Right hindlimb (tissue), 1 donor: ENCODE data around the gene MOCOS.

Experiments used
- DNase-seq: peaks from one replicate; pipeline ENCODE4 v3.0.0-alpha.2; 2018

The MOCOS gene

GRCh38 chr18:36179562-36180355, 7.5 kb upstream of the MOCOS start:
- peak; percentile 71 for DNase-seq

DNA sequence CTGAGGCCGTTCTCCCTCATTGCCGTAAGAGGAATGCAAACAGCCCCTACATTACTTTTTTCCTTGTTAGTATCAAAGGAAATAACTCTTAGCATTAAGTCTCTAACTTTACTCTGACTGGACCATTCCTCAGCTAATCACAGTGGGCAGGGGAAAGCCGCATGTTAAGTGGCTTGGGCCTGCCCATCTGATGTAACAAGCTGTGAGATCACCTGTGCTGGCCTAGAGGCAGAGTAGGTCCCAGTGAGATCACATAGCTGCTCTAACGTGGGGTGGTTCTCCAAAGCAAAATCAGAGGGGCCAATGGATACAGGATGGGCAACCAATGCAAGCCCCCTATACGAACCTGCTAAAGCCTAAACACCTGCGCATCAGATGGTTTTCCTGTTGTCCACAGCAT, 5.9 kb upstream of the MOCOS start:
- DNase-seq = no peak

- no peak for DNase-seq
Observed at GRCh38 chr18:36181898-36182506, 5.3 kb upstream of the MOCOS start.

DNA sequence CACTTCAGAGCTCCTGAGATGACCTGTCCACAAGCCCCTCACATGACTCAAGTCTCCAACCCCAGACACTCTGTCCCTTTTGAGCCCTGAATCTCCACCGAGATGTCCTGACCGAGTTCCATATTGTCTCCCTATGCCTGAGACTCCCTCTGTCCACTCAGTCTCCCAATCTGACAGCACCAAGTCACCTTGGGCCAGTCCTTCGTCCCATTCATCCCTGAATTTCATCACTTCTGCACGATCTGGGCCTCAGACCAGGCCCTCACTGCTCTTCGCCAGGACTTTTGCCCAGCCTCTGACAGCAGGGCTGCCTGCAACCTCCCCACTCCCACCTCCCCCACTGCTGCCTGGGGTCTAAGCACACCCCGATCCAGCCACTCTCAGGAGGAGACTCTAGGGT, 4.3 kb upstream of the MOCOS start:
- no peak for DNase-seq

DNA sequence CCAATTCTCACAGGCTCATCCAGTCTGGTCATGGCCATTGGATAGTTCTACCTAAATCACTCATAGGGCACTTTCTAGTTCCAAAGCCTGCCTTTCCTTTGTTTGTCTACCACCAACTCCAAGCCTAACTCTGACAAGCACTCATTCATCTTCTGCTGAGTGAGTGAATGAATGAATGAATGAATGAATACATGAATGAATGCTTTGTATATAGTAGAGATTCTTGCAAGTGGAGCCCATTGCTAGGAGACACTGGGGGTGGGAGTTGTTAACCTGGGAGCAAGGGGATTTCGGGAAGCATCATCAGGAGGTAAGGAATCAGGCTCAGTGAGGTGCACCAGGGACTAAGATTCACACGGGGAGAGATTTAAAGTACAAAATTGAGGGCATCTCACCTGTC, 3.3 kb upstream of the MOCOS start:
- no peak for DNase-seq

DNA sequence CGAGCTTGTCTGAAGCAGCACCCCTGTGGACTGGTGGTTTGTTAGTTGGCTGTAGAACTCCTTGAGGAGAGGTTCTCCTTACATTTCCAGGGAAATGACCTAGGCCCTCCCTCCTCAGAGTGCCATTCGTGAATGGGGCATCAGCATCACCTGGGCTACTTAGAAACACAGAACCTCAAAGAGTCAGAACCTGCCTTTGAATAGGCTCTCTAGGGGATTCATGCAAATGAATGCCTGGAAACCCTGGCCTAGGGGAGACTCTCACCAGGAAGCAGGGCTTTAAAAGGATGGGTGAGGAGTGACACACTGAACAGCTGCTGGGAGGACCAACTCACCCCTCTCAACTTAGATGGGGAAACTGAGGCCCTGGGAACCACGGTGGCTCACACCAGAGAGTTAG, 2.1 kb upstream of the MOCOS start:
- no peak for DNase-seq

DNA sequence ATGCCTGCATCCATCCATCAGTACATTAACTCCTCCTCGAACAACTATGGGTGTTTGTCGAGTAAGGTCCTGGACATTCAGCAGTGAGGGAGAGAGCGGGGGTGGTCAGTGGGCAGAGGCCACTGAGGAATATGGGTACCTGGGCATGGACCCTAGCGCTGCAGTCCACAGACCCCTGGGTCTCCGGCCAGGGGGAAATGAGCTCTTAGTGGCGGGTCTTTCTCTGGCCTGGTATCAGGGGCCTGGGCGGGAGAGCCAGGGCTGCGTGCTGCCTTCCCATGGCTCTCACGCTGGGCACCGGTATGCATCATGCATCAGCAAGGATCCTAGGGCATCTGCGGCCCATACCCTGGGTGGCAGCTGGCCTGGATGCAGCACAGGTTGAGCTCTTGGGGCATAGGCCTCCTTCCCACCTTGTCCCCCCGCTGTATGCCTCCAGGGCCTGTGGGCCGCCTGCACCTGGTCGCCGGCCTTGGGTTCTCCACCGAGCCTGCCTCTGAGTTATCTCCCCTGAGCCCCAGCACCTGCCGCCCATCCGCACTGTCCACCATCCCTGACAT, 1.3 kb upstream of the MOCOS start:
- no peak for DNase-seq

GRCh38 chr18:36186461-36187192, 670 bp upstream of the MOCOS start:
- DNase-seq = peak; percentile 29

DNA sequence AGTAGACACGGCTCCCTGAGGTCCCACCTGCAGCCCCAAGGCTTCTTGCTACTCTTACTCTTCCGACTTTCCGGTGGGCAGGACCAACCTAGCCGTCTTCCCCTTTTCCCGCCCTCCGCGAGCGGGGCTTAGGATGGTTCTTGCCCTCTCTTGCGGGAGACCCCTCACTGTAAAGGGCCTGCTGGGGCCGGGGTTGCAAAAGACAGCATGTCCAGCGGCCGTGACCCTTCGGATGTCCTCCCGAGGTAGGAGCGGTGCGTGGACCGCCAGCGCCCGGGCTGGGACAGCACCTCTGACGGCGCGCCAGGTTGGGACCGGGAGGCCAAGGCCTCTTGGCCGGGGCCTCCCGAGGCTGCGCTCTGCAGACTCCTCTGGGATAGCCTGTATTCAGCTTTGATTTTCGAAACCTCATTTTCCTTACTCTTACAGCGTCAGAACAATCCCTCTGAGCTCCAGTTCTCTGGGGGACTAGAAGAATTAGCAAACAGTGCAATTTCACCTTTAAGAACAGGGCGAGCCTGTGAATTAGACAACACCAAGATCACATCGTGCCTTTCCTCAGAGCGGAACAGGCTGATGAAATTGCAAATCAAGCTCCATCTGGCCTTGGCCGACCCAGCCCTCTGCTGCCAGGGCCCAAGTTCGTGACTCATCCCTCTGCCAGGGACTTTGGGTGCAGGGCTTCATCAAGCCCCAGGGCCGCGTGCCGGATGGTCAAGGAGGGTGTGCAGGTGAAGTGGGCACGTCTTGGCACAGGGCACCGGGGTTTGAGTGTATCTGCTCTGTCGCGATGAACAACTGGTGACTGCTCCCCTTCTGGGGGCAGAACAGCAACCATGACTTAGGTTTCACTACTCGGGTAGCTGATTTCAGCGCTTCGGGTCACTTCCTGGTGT, 777 bp downstream of the MOCOS start:
- DNase-seq = no peak

DNA sequence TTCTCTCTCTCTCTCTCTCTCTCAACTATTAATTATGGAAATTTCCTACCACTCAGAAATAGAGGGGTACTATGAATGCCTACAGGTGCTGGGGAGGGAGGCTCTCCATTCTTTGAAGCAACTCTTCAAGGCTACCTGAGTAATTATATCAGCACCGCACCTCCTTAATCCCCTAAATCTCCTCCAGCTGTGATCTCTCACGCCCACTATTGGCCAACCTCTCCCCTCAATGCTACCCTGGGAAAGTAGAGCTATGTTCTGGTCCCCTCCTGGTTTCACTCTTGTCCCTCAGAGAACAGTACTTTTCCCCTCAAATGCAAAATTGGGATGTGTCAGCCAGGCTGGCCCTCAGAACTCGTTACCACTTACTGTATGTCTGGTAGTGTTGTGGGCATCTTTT, 1.6 kb downstream of the MOCOS start:
- DNase-seq = no peak

DNA sequence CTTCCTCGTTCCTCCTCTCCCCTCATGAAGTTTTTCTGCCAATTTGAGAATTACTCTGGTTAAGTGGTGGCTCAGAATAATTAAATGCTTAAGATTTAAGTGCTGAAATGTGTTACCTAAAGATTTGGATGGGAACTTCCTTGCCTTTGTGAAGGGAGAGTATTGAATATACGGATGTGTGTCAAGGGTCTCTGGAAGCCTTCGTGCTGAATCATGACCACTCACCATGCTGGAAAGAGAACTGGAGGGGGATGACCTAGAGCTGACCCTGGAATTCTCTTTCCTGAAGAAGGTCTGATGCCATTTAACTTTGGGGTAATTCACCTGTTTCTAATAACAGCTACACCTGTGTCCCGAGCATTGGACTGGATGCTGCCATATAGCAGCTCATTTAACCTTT, 2.2 kb downstream of the MOCOS start:
- no peak for DNase-seq

DNA sequence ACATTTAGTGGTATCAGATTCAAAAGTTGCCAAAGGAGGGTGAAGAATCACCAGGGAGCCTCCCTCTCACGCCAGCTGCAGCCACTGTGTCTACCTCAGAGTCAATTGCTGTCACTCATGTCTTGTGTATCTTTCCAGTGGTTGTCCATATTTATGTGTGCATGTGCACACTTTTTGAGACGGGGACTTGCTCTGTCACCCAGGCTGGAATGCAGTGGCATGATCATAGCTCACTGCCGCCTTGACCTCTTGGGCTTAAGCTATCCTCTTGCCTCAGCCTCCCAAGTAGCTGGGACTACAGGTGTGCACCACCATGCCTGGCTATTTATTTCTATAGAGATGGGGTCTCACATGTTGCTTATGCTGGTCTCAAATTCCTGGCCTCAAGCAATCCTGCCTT, 4.0 kb downstream of the MOCOS start:
- DNase-seq = no peak

DNA sequence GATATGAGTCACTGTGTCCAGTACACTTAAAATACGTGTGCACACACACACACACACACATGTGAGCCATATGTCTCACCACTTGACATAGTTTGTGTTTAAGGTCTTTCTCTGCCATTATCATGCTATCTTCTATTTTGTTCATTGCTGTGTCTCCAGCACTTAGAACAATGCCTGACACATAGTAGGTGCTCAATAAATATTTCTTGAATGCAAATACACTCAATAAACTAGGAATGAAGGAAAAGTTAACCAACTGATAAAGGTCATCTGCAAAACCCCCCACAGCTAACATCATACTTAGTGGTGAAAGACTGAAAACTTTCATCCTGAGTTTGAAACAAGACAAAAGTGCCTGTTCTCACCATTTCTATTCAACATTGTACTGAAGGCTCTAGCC, 4.4 kb downstream of the MOCOS start:
- no peak for DNase-seq

DNA sequence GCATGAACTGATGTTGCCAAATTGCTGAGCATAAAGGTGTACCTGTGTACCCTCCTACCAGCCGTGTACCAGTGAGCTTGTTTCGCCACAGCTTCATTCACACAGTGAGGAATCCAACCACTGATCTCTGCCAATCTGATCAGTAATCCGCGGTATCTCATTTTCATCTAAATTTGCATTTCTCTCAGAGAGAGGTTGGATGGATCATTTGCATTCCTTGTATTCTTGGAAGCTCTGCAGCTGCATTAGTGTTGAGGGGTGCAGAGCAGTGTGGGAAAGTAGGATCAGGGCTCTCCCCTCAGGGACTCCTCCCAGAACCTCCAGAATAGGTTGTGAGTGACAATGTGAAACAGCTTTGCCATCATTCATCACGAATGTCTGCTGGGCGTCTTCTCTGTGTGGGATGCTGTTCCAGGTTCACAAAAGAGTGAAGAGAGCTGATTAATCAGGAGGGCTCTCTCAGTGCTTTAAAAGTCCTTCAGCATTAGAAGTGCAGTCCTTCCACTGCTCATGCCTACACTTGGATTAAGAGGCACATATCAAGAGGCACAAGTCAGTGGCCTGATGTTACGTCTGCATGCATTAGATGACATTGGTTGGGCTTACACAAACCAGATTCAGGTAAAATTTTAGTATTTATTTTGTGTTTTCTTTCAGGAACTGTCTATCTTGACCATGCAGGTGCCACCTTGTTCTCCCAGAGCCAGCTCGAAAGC, 7.5 kb downstream of the MOCOS start:
- no peak for DNase-seq

DNA sequence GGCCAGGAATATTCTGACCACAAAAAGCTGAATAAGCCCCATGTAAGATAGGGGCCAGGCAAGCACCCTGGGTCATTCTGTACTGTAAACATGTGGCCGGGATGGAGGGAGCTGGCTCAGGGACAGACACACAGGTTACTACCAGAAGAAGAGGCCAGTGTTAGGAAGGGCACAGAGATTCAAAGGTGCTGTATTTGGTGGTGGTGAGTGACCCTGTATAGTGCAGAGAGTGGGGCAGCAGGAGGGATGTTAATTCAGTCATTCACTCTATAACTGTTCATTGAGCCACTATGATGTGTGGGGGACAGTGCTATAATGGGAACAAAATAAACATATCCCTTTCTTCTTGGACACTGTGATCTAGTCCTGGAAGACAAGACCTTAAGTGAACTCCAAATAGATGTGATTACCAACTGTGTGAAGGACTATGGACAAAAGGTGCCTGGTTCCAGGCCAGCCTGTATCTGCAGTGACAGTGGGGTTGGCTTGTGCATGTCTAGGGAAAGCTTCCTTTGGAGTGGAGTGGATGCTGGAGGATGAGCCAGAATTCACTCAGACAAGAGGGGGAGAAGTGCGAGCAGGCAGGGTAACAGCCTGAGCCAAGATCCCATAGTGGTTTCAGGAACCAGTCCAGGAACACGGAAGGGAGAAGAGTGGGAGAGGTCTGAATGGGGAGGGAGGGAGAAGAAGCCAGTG, 8.3 kb downstream of the MOCOS start:
- no peak for DNase-seq

- no peak for DNase-seq
Observed at GRCh38 chr18:36196238-36196995, 9.1 kb downstream of the MOCOS start.

DNA sequence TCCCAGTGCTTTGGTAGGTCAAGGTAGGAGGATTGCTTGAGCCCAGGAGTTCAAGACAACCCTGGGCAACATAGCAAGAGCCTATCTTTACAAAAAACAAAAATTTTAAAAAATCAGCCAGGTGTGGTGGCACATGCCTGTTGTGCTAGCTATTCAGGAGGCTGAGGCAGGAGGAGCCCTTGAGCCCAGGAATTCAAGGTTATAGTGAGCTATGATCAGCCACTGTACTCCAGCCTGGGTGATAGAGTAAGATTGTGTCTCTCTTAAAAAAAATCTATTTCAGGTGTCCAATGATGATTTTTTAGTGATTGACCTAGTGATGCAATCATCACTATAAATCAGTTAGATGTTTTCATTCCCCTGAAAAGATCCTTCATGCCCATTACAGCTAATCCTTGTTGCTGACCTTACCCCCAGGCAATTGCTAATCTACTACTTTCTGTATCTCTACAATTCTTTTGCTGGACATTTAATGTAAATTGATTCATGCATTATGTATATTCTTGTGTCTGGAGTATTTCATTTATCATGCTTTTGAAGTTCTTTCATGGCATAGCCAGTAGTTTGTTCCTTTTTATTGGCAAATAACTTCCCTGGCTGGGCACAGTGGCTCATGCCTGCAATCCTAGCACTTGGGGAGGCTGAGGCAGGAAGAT, 10.3 kb downstream of the MOCOS start:
- DNase-seq = no peak

DNA sequence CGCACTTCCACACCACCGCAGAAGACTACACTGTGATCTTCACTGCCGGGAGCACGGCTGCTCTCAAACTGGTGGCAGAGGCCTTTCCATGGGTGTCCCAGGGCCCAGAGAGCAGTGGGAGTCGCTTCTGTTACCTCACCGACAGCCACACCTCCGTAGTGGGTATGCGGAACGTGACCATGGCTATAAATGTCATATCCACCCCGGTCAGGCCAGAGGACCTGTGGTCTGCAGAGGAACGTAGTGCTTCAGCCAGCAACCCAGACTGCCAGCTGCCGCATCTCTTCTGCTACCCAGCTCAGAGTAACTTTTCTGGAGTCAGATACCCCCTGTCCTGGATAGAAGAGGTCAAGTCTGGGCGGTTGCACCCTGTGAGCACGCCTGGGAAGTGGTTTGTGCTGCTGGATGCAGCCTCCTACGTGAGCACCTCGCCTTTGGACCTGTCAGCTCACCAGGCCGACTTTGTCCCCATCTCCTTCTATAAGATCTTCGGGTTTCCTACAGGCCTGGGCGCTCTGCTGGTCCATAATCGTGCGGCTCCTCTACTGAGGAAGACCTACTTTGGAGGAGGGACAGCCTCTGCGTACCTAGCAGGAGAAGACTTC, 12.5 kb downstream of the MOCOS start:
- no peak for DNase-seq

DNA sequence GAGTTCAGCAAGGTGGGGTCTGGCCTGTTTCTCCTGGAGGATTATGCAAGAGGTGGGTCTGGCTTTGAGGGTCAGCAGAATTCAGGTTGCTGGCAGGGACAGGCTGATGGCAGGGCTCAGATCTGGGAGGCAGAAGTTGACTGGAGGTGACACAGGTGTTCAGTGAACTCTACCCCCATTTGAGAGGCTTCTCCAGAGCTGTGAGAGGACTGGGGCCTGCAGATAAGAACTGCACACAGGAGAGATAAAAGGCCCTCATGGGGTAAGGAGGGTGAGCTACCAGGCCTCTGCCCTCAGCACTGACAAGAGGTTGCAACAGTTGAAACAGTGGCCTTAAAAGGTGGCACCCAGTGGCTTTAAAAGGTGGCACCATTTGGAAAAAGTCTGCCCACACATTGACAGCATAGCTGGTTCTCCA, 13.1 kb downstream of the MOCOS start:
- no peak for DNase-seq

- no peak for DNase-seq
Observed at GRCh38 chr18:36201765-36202164, 14.5 kb downstream of the MOCOS start.
